GM19328 (cell line): ENCODE measurements around the gene PROX2.
A peak's percentile ranks its signal among the peaks of the same experiment; 100 is the strongest.

Experiments used
- ATAC-seq: cut with Tn5 transposase; IDR thresholded peaks from one replicate; pipeline ENCODE4 v1.9.1; 2021; ENCODE audit warnings: mild to moderate bottlenecking, moderate library complexity; ENCODE audit not compliant: unreplicated experiment

Gene PROX2

GRCh38 chr14:74875941-74876913, at the start of gene PROX2:
Gene PROX2, minus strand, starts transcription at chr14:74876145. Its CDS starts 12,311 bp downstream, at chr14:74863834.
- ATAC-seq = no peak

- ATAC-seq = no peak
Measured at GRCh38 chr14:74924061-74924460, 48.1 kb upstream of the PROX2 start.

GRCh38 chr14:74922752-74923401, 46.9 kb upstream of the PROX2 start, which contains the start of gene RPS6KL1:
Gene RPS6KL1, minus strand, starts transcription at chr14:74923260. Its CDS starts 1,719 bp downstream, at chr14:74921541.
- ATAC-seq = peak; percentile 83

GRCh38 chr14:74921987-74922751, 46.2 kb upstream of the PROX2 start:
- ATAC-seq = no peak

- no peak for ATAC-seq
Measured at GRCh38 chr14:74921053-74921620, 45.2 kb upstream of the PROX2 start.

- ATAC-seq = no peak
Measured at GRCh38 chr14:74920281-74920680, 44.3 kb upstream of the PROX2 start.

- no peak for ATAC-seq
Measured at GRCh38 chr14:74919421-74920165, 43.6 kb upstream of the PROX2 start.

GRCh38 chr14:74918380-74918779, 42.4 kb upstream of the PROX2 start:
- no peak for ATAC-seq

- ATAC-seq = no peak
Measured at GRCh38 chr14:74917646-74918081, 41.7 kb upstream of the PROX2 start.

- ATAC-seq = no peak
Measured at GRCh38 chr14:74917178-74917543, 41.2 kb upstream of the PROX2 start.

- ATAC-seq = no peak
Measured at GRCh38 chr14:74915826-74916225, 39.9 kb upstream of the PROX2 start.

GRCh38 chr14:74915426-74915825, 39.5 kb upstream of the PROX2 start:
- ATAC-seq = no peak

GRCh38 chr14:74913986-74914573, 38.1 kb upstream of the PROX2 start:
- ATAC-seq = no peak

GRCh38 chr14:74913393-74913910, 37.5 kb upstream of the PROX2 start:
- ATAC-seq = no peak

- no peak for ATAC-seq
Measured at GRCh38 chr14:74912801-74913200, 36.9 kb upstream of the PROX2 start.

- no peak for ATAC-seq
Measured at GRCh38 chr14:74912111-74912510, 36.2 kb upstream of the PROX2 start.

- ATAC-seq = no peak
Measured at GRCh38 chr14:74911704-74912103, 35.8 kb upstream of the PROX2 start.

- ATAC-seq = no peak
Measured at GRCh38 chr14:74911221-74911620, 35.3 kb upstream of the PROX2 start.

- no peak for ATAC-seq
Measured at GRCh38 chr14:74910556-74910955, 34.6 kb upstream of the PROX2 start.
